Stimulated activated effector memory CD8-positive, alpha-beta T cell treated with anti-CD3 and anti-CD28 coated beads, Interleukin-12 subunit alpha, Interleukin-12 subunit beta, amount 100 ng/mL, for 72 hours (primary cell): ENCODE results near the gene SCAPER.

ENCODE experiments used
- ATAC-seq: fragments of 150-1000 bp; cut with Tn5 transposase; 2 replicates; pipeline ENCODE4 v1.10.0; 2021
- DNase-seq, 2 donors: peaks; one replicate each; pipeline ENCODE4 v3.0.0; 2021 to 2022; ENCODE audit warnings: low spot score in 2 of 2
- H3K27ac Mint-ChIP-seq: one replicate; pipeline ENCODE4 v1.8.0; 2022; ENCODE audit warnings: mild to moderate bottlenecking, mixed read lengths
- H3K36me3 Mint-ChIP-seq: one replicate; pipeline ENCODE4 v1.8.0; 2022; ENCODE audit warnings: mild to moderate bottlenecking, mixed read lengths
- H3K4me1 Mint-ChIP-seq: one replicate; pipeline ENCODE4 v1.8.0; 2022; ENCODE audit warnings: mixed read lengths
- H3K4me3 Mint-ChIP-seq: one replicate; pipeline ENCODE4 v1.8.0; 2022; ENCODE audit warnings: mild to moderate bottlenecking, mixed read lengths
- H3K9me3 Mint-ChIP-seq: one replicate; pipeline ENCODE4 v1.8.0; 2022; ENCODE audit warnings: mixed read lengths

Gene SCAPER

DNA sequence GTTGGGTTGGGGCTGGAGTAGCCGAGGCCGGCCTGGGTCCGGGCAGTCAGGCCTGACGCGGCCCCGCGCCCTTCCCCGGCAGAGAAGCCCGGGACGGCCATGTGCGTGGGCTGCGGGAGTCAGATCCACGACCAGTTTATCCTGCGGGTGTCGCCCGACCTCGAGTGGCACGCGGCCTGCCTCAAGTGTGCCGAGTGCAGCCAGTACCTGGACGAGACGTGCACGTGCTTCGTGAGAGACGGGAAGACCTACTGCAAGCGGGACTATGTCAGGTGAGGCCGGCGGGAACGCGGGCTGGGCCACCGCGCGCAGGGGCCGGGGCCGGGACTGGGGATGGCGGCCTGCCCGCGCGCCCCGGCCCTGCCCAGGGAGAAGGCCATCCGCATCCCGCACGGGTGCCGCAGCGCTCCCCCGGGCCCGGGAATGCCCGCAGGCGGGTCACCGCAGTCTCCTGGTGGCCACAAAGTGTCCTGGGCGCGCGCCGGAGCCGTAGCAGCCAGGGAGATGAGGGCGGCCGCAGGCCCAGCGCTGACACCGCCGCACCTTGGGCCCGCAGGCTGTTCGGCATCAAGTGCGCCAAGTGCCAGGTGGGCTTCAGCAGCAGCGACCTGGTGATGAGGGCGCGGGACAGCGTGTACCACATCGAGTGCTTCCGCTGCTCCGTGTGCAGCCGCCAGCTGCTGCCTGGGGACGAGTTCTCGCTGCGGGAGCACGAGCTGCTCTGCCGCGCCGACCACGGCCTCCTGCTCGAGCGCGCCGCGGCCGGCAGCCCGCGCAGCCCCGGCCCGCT lies 567.2 kb downstream of the SCAPER start:
- DNase-seq (no peak), ATAC-seq (no peak)
- peaks cover 59% of the 10 kb centered on the region for H3K4me1 Mint-ChIP-seq
- peak overlapping the region; percentile 91 for H3K4me3 Mint-ChIP-seq
- H3K36me3 Mint-ChIP-seq: no peaks in the 10 kb centered on the region
- no peak overlapping the region for H3K27ac Mint-ChIP-seq
- H3K9me3 Mint-ChIP-seq: no peaks in the 10 kb centered on the region

DNA sequence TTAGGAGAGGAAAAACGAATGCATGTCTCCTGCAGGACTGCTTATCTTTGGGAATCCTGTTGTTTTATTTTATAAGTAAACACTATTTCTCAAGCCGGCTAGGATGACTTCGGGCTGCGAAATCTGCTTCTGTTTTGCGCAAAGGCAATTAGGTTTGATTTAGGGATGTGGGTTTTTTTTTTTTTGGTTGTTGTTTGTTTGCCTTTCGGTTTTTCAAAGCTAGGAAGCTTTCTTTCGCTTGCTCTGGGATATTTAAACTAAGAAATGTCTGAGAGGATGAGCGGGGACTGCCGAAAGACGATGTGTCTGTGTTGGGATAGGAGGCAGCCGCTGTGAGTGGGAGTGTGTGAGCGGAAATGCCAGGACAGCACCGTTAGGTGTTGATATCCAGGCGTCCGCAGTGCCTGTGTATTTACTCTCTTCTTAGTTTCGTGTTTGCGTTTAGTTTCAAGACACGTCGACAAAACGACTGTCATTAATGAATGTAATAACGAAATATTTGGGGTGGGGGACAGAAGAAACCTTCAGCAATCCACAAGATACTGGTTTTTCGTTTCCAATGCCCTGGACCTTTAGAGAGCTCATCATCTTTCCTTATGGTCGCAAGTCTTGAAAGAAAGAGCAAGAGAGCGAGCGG lies 568.0 kb downstream of the SCAPER start:
- no peaks in the 10 kb centered on the region for H3K9me3 Mint-ChIP-seq
- no peak for DNase-seq
- peak overlapping the region; percentile 80 for H3K4me3 Mint-ChIP-seq
- no peaks in the 10 kb centered on the region for H3K36me3 Mint-ChIP-seq
- peaks cover 59% of the 10 kb centered on the region for H3K4me1 Mint-ChIP-seq
- ATAC-seq: no peak
- peak overlapping the region; percentile 59 for H3K27ac Mint-ChIP-seq

DNA sequence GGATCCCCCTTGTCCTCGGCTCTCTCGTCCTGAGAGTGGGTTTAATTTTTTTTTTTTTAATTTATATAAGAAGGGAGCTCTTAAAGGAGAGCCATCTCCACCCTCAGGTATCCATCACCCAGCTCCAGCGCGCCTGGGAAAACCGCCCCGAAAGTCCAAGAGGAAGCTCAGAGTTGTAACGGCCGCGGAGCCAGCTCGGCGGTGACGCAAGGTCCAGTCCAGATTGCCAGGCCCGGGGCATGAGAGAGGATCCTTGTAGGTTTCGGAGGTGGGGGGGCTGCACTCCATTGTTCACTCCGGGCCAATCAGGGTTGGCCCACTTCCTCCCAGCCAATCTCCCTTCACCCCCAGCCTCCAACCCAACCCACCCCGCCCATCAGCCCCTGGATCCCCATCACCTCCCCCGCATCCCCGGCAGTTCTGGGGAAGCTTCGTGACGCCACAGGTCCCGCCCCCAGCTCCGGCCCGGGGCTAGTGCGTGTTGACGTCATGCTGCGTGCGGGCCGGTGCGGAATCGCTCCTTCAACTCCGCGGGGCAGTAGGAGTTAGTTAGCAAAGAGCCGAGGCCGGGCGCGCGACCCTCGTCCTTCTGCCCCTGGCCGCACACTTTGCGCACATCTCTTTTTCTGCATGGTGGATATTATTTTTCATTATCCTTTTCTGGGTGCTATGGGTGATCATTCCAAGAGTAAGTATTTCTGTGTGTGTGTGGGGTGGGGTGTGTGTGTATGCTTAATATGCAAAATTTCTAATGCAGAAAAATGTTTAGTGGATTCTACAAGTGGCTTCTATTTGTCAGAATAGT lies 568.7 kb downstream of the SCAPER start, which contains the start of gene ISL2:
Gene ISL2, plus strand, starts transcription at position 520 of the 805 bp plus-strand sequence. Its CDS starts 111 bp downstream, at position 631.
- H3K9me3 Mint-ChIP-seq: no peaks in the 10 kb centered on the region
- H3K4me1 Mint-ChIP-seq: peaks cover 52% of the 10 kb centered on the region
- ATAC-seq: peak; percentile 66
- DNase-seq: peak; percentile 60 to 91
- peak within 1 kb of the TSS; percentile 80 for H3K4me3 Mint-ChIP-seq
- H3K27ac Mint-ChIP-seq: peak within 1 kb of the TSS; percentile 68
- H3K36me3 Mint-ChIP-seq: no peaks in the 10 kb centered on the region

DNA sequence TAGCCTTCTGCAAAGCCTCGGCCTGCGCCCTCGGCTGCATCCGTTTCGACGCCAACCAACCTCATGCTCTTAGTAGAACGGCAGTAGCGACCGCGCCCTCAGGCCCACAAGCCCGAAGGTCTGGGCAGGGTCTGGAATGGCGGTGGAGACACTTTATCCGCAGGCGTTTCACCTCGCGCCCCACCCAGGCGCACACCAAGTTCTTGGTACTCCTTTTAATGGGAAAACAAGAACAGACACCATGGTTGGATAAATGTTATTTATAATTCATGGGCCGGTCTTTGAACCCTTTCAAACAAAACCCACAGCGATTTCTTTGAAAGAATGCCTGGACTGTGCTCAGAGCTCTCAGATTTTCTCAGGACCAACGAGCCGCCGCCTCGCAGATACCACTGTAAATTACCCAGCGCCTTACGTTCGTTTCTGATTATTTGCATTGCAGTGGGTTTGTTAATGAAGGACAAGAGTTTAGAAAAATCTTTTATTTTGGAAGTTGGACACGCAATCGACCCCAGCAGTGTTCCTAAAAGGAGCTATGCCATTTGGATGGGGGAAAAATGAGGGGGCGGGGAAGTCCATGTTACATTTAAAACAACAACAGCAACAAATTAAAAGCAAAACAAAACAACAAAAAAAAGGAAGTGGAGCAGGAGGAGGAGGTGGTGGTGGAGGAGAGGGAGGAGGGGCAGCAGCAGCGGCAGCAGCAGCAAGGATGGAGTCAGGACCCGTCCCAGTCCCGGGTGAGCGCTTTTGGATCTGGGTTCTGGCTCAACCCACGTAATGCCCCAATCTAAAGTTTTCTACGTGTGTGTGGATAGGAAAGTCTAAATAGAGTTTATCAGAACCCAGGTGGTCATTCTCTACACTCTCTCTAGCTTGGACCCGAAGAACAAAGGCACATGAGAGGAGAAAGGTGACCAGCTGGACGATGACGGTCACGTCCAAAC lies 569.6 kb downstream of the SCAPER start:
- H3K4me3 Mint-ChIP-seq: peak overlapping the region; percentile 80
- H3K36me3 Mint-ChIP-seq: no peaks in the 10 kb centered on the region
- DNase-seq (peak in 1 of 2 donors; percentile 65), ATAC-seq (no peak)
- H3K9me3 Mint-ChIP-seq: no peaks in the 10 kb centered on the region
- peaks cover 46% of the 10 kb centered on the region for H3K4me1 Mint-ChIP-seq
- peak overlapping the region; percentile 68 for H3K27ac Mint-ChIP-seq

DNA sequence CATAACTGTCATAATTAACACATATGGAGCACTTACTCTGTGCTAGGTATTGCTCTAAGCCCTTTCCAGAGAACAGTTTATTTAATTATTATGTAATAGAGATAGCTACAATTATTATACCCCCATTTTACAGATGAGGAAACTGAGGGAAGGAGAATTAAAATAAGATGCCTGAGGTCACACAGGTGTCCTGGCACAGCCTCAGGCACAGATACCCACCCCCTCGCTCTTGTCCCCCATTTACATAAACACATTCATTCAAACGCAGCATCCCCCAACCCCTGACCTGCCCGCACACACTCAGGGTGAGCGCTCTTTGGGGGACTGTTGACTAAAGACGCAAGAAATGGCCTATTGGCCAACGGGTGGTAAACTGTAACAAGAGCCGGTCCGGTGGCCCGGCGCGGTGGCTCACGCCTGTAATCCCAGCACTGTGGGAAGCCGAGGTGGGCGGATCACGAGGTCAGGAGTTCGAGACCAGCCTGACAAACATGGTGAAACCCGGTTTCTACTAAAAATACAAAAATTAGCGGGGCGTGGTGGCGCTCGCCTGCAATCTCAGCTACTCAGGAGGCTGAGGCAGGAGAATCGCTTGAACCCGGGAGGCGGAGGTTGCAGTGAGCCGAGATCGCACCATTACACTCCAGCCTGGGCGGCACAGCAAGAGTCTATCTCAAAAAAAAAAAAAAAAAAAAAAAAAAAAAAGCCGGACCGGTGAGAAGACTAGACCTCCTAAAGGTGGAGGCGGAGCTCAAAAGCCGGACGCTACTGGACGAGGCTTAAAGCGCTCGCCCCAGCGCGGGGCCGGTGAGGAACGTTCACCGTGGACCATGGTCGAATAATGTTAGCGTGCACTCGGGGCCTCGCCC lies 570.5 kb downstream of the SCAPER start:
- H3K9me3 Mint-ChIP-seq: no peaks in the 10 kb centered on the region
- peaks cover 37% of the 10 kb centered on the region for H3K4me1 Mint-ChIP-seq
- H3K36me3 Mint-ChIP-seq: no peaks in the 10 kb centered on the region
- DNase-seq (no peak), ATAC-seq (no peak)
- peak overlapping the region; percentile 80 for H3K4me3 Mint-ChIP-seq
- no peak overlapping the region for H3K27ac Mint-ChIP-seq

DNA sequence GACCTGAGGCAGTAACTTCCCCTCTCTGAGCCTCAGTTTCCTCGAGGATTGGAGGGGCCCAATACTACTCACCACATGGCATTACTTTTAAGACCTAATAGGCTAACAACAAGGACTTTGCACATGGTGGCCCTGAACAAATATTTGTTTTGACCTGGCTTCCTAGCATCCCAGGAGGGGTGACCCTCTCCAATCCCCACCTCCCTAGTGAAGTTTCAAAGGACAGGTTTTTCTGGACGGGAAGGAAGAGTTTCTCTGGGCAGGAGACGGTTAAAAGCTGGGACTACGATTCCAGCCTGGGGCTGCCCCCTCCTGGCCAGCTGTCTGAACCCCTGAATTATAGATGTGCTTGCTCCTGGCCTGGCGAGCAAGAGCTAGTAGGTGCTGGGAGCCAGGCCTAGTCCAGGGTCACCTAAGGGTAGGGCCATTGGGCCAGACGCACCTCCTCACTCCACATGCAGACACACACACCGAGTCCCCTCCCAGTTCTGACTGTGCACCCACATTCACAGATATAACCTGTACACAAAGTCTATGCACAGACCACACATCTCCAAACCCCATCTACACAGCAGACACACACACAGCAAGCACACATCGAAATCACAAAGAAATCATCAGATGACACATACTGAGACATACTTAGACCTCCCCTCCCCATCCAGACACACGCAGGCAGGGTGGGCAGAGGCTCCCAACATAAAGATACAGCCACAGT lies 571.3 kb downstream of the SCAPER start:
- Mint-ChIP-seq H3K36me3 (no peaks in the 10 kb centered on the region), H3K4me3 (no peak overlapping the region), H3K4me1 (peaks cover 29% of the 10 kb centered on the region), H3K27ac (no peak overlapping the region), H3K9me3 (no peaks in the 10 kb centered on the region)
- DNase-seq: no peak
- no peak for ATAC-seq

DNA sequence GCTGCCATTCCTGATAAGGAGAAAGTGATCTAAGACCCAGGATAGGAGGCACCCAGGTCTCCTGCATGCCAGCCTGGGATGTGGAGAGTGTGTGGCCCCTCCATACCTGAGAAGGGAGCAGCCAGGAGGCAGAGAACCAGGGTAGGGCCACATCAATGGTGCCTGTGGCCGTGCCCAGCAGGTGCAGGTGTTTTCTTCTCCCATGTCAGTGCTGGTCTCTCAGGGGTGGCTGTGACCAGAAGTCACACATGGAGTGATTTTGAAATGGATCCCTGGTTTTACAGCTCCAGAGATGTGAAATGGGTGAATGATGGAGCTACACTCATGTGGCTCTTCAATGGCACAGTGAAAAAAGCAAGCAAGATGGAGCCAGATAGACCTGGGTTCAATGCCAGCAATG lies 571.8 kb downstream of the SCAPER start:
- H3K9me3 Mint-ChIP-seq: no peaks in the 10 kb centered on the region
- no peaks in the 10 kb centered on the region for H3K36me3 Mint-ChIP-seq
- ATAC-seq (no peak), DNase-seq (peak in 1 of 2 donors; percentile 17)
- H3K4me1 Mint-ChIP-seq: peaks cover 24% of the 10 kb centered on the region
- H3K4me3 Mint-ChIP-seq: no peak overlapping the region
- H3K27ac Mint-ChIP-seq: no peak overlapping the region

DNA sequence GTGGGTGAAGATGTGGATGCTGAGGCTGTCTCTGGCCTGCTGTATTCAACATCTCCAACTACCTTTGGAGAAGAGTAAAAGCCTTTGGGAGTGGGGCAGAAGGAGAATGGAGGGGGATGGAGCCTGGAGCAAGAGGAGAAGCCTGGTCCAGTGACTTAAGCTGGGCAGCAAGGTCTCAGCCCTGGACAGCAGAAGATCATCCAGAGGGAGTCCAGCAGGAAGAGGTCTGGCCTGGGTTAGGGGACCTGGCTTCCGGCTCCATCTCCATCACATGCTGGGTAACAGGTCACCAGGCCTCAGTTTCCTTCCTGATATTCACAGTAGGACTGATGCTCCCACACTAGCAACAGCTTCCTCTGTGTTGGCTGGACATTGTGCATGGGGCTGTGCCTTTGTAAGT lies 572.3 kb downstream of the SCAPER start:
- ATAC-seq: no peak
- peaks cover 22% of the 10 kb centered on the region for H3K4me1 Mint-ChIP-seq
- no peak overlapping the region for H3K4me3 Mint-ChIP-seq
- peak in 1 of 2 donors; percentile 44 for DNase-seq
- H3K27ac Mint-ChIP-seq: no peak overlapping the region
- H3K9me3 Mint-ChIP-seq: no peaks in the 10 kb centered on the region
- no peaks in the 10 kb centered on the region for H3K36me3 Mint-ChIP-seq

DNA sequence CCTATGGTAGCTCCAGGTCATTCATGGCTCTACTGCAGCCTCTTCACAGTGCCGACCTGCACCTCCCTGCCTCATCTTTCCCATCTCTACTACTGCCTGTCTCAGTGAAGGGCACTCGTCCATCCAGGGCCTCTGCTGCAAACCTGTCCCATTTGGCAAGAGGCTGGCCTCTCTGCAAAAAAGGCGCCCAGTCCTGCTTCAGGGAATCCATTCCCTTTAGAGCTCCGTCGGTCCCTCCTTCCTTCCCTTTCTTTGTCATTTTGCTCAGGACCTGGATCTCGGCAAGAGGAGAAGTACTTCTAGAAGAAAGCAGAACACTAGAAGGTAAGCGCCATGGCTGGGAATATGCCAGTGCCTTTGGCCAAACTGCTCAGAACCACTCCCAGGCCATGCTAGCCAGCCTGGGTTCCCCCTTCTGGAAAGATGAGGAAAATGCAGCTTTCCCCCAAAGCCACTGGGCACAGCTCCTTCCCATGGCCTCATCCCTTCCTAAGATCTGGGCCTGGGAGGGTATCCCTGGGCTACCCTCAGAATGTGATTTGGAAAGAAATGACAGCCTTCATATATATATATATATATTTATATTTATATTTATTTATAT lies 575.0 kb downstream of the SCAPER start:
- Mint-ChIP-seq H3K4me3 (no peak overlapping the region), H3K4me1 (peaks cover 2% of the 10 kb centered on the region), H3K9me3 (no peaks in the 10 kb centered on the region), H3K27ac (no peak overlapping the region), H3K36me3 (no peaks in the 10 kb centered on the region)
- ATAC-seq: no peak
- peak in 1 of 2 donors; percentile 43 for DNase-seq

DNA sequence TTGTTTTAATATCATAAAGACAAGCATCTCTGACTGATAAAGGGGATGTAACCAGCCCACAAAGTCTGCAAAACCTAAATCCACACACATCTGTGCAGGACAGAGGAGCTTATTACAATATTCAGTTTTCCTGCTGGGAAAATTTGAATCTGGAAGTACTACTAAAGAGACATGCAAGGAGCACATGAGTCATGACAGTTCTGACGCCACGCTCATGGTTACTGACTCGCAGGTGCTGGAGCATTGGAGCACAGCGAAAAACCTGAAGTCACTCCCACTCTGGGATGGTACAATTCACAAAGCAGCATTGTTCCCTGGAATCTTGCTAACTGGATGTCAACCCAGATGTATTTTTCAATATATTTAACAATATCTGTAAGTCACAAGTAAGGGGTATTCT lies 576.2 kb downstream of the SCAPER start:
- H3K36me3 Mint-ChIP-seq: no peaks in the 10 kb centered on the region
- DNase-seq (no peak), ATAC-seq (no peak)
- H3K4me1 Mint-ChIP-seq: no peaks in the 10 kb centered on the region
- H3K9me3 Mint-ChIP-seq: no peaks in the 10 kb centered on the region
- H3K27ac Mint-ChIP-seq: no peak overlapping the region
- no peak overlapping the region for H3K4me3 Mint-ChIP-seq

DNA sequence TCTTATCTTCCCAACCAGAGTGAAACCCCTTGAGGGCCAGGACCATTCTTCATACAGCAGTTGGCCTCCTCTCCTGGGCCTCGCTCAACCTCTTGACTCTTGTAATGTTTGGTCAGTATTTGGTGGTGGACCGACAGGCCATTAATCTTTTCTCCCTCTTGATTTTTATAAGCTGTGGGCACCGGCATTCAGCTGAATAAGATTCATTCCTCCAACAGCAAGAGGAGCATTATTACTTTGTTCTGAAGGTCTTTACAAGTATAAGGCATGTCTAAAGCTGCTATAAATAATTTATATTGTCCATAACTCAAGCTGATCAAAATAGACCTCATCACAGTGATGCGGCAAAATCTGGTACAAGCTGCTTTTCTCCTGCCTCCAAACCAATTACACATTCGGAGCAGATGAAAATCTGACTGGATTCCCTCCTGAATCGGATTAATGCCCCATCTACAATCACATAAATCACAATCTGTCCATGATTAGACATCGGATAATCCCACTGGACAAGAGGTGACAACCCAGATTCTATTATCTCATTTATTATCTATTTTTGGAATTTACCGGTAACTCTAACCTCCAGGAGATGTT lies 576.9 kb downstream of the SCAPER start:
- H3K27ac Mint-ChIP-seq: no peak overlapping the region
- DNase-seq: no peak
- no peaks in the 10 kb centered on the region for H3K9me3 Mint-ChIP-seq
- ATAC-seq: no peak
- no peaks in the 10 kb centered on the region for H3K4me1 Mint-ChIP-seq
- no peak overlapping the region for H3K4me3 Mint-ChIP-seq
- no peaks in the 10 kb centered on the region for H3K36me3 Mint-ChIP-seq

DNA sequence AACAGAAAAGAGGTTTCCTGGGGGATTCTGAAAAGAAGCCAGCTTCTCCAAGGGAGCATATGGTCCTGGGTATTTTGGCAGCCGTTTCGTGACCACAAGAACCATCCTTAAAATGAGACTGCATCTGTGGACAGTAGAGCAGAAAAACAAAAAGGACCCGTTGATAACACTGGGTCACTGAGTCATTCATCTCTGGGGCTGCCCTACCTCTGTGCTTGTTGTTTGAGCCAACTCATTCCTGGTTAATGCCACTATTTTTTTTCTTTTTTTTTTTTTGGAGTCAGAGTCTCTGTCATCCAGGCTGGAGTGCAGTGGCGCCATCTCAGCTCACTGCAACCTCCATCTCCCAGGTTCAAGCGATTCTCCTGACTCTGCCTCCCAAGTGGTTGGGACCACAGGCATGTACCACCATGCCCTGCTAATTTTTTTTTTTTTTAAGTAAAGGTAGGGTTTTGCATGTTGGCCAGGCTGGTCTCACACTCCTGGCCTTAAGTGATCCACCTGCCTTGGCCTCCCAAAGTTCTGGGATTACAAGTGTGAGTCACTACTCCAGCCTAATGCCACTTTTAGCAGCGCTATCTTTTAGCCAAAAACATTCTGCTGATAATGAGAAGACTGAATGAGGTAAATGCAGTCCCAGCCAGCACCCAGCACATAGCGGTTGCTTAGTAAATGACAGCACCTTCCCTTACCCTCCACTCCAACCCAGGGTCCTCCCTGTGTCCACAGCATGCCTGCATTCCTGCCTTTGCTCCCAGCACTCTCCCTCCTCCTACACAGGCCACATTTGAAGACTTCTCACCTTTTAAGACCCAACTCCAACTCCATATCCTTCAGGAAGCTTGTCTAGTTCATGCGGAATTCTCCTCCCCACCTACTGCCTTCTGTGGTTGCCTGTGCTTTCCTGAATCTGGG lies 577.7 kb downstream of the SCAPER start:
- Mint-ChIP-seq H3K4me1 (no peaks in the 10 kb centered on the region), H3K27ac (no peak overlapping the region), H3K4me3 (no peak overlapping the region), H3K9me3 (no peaks in the 10 kb centered on the region), H3K36me3 (no peaks in the 10 kb centered on the region)
- DNase-seq (no peak), ATAC-seq (no peak)
